Midbrain (tissue), 1 donor: Measurements from ENCODE around the gene IRX3.
"Not testable (repeated sequence)": the region's sequence is repeated elsewhere in the genome, so short reads cannot be mapped to it uniquely, and the experiment has no call there.

ENCODE experiments used
- DNase-seq: peaks from one replicate; lab custom pipeline; 2025; lab: John Stamatoyannopoulos, UW

The IRX3 gene

GRCh38 chr16:54275956-54276355, 10.6 kb downstream of the IRX3 start:
- DNase-seq = no peak

- no peak for DNase-seq
Observed at GRCh38 chr16:54273566-54273965, 13.0 kb downstream of the IRX3 start.

GRCh38 chr16:54270711-54271110, 15.9 kb downstream of the IRX3 start:
- no peak for DNase-seq

- no peak for DNase-seq
Observed at GRCh38 chr16:54269461-54269860, 17.1 kb downstream of the IRX3 start.

- no peak for DNase-seq
Observed at GRCh38 chr16:54268766-54269165, 17.8 kb downstream of the IRX3 start.

- no peak for DNase-seq
Observed at GRCh38 chr16:54268340-54268739, 18.2 kb downstream of the IRX3 start.

GRCh38 chr16:54266363-54266955, 20.1 kb downstream of the IRX3 start:
- no peak for DNase-seq

- no peak for DNase-seq
Observed at GRCh38 chr16:54265575-54266107, 20.9 kb downstream of the IRX3 start.

- DNase-seq = no peak
Observed at GRCh38 chr16:54253118-54253517, 33.5 kb downstream of the IRX3 start.

- DNase-seq = no peak
Observed at GRCh38 chr16:54248863-54249710, 37.5 kb downstream of the IRX3 start.

- DNase-seq = not testable (repeated sequence)
Observed at GRCh38 chr16:54247705-54248104, 38.9 kb downstream of the IRX3 start.

GRCh38 chr16:54246454-54246821, 40.1 kb downstream of the IRX3 start:
- no peak for DNase-seq

- DNase-seq = no peak
Observed at GRCh38 chr16:54245788-54246453, 40.7 kb downstream of the IRX3 start.

- no peak for DNase-seq
Observed at GRCh38 chr16:54244061-54244886, 42.3 kb downstream of the IRX3 start.

- no peak for DNase-seq
Observed at GRCh38 chr16:54243202-54243601, 43.4 kb downstream of the IRX3 start.

- no peak for DNase-seq
Observed at GRCh38 chr16:54242199-54242598, 44.4 kb downstream of the IRX3 start.

GRCh38 chr16:54241525-54241924, 45.1 kb downstream of the IRX3 start:
- no peak for DNase-seq

- DNase-seq = peak; percentile 3
Observed at GRCh38 chr16:54240271-54241129, 46.1 kb downstream of the IRX3 start.

- no peak for DNase-seq
Observed at GRCh38 chr16:54239456-54239855, 47.1 kb downstream of the IRX3 start.

GRCh38 chr16:54236773-54237172, 49.8 kb downstream of the IRX3 start:
- DNase-seq = no peak

- no peak for DNase-seq
Observed at GRCh38 chr16:54233615-54234014, 53.0 kb downstream of the IRX3 start.
